Vagina (tissue), 2 donors: ENCODE measurements around the gene ADAMTS13.

Source experiments
- POLR2A ChIP-seq, 2 donors: fragments of 450-650 bp; IDR thresholded peaks; one replicate each; pipeline ENCODE4 v1.6.1; 2017; ENCODE audit warnings: antibody characterized with exemption in 2 of 2, mild to moderate bottlenecking in 2 of 2, moderate library complexity in 2 of 2
- POLR2AphosphoS5 ChIP-seq, 2 donors: sonication (generic); formaldehyde crosslinking; IDR thresholded peaks; one replicate each; pipeline ENCODE4 v1.9.0; 2017; ENCODE audit warnings: antibody characterized with exemption in 2 of 2, mild to moderate bottlenecking in 2 of 2, low read depth in 1 of 2; ENCODE audit not compliant: insufficient read depth in 1 of 2
- TF ChIP-seq, protein P1 (sequence below), 3 experiments: fragments of 450-650 bp in 2 of 3; fragments of 200-600 bp in 1 of 3; sonication (generic) in 1 of 3; IDR thresholded peaks; one replicate each; pipeline ENCODE4 v1.5.1; 2017 to 2019; ENCODE audit warnings: antibody characterized with exemption in 3 of 3, mild to moderate bottlenecking in 2 of 3, moderate library complexity in 2 of 3

DNA sequence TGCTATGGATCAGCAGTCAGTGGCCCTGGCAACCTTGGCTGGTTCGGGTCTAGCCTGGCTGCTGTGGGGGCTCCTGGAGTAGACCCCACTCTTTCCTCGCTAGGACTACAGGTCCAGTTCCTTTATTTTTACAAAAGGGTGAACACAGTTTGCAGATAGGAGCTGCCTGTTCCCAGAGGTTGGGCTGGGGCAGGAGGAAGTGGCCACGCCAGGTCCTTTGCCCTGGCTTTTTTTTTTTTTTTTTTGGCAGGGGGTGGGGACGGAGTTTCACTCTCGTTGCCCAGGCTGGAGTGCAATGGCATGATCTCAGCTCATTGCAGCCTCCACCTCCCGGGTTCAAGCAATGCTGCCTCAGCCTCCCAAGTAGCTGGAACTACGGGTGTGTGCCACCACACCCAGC is 48.8 kb downstream of the ADAMTS13 start:
- TF ChIP-seq POLR2AphosphoS5 (IDR thresholded peaks at IDR 0.05; ENCODE audit: insufficient read depth in 1 of 2, low read depth in 1 of 2) (no peak), POLR2A (IDR thresholded peaks at IDR 0.05) (no peak)
- TF ChIP-seq, protein P1, sequence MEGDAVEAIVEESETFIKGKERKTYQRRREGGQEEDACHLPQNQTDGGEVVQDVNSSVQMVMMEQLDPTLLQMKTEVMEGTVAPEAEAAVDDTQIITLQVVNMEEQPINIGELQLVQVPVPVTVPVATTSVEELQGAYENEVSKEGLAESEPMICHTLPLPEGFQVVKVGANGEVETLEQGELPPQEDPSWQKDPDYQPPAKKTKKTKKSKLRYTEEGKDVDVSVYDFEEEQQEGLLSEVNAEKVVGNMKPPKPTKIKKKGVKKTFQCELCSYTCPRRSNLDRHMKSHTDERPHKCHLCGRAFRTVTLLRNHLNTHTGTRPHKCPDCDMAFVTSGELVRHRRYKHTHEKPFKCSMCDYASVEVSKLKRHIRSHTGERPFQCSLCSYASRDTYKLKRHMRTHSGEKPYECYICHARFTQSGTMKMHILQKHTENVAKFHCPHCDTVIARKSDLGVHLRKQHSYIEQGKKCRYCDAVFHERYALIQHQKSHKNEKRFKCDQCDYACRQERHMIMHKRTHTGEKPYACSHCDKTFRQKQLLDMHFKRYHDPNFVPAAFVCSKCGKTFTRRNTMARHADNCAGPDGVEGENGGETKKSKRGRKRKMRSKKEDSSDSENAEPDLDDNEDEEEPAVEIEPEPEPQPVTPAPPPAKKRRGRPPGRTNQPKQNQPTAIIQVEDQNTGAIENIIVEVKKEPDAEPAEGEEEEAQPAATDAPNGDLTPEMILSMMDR (IDR thresholded peaks at IDR 0.05), result no peak
